ENCODE measurements around the gene SMYD4.
A peak's percentile ranks its signal among the peaks of the same experiment; 100 is the strongest.
"Not testable (repeated sequence)": the region's sequence is repeated elsewhere in the genome, so short reads cannot be mapped to it uniquely, and the experiment has no call there.

SMYD4 gene

GRCh38 chr17:1829592-1830257 lies at the start of gene SMYD4, which contains the start of gene RPA1:
SMYD4 (minus strand) TSS chr17:1829902; CDS start chr17:1827994, 1,908 bp downstream.
RPA1 (plus strand) TSS chr17:1830005; CDS start chr17:1830094, 89 bp downstream.
- DNase-seq = peak; percentile 91

GRCh38 chr17:1878419-1879121 lies 48.9 kb upstream of the SMYD4 start:
- no peak for DNase-seq

- no peak for DNase-seq
These were observed 45.9 kb upstream of the SMYD4 start for GRCh38 chr17:1875597-1875996.

- no peak for DNase-seq
These were observed 43.7 kb upstream of the SMYD4 start for GRCh38 chr17:1873418-1873817.

GRCh38 chr17:1872976-1873375 lies 43.3 kb upstream of the SMYD4 start:
- DNase-seq = no peak

- no peak for DNase-seq
These were observed 42.6 kb upstream of the SMYD4 start for GRCh38 chr17:1872254-1872653.

- DNase-seq = no peak
These were observed 42.1 kb upstream of the SMYD4 start for GRCh38 chr17:1871756-1872155.

- DNase-seq = no peak
These were observed 40.9 kb upstream of the SMYD4 start for GRCh38 chr17:1870592-1870991.

GRCh38 chr17:1868090-1868489 lies 38.4 kb upstream of the SMYD4 start:
- no peak for DNase-seq

- DNase-seq = no peak
These were observed 37.6 kb upstream of the SMYD4 start for GRCh38 chr17:1867307-1867706.

- no peak for DNase-seq
These were observed 35.7 kb upstream of the SMYD4 start for GRCh38 chr17:1865252-1866037.

GRCh38 chr17:1861391-1862010 lies 31.8 kb upstream of the SMYD4 start:
- DNase-seq = no peak

- no peak for DNase-seq
These were observed 31.3 kb upstream of the SMYD4 start for GRCh38 chr17:1860978-1861377.

- DNase-seq = not testable (repeated sequence)
These were observed 26.8 kb upstream of the SMYD4 start for GRCh38 chr17:1856462-1856861.

GRCh38 chr17:1853698-1854097 lies 24.0 kb upstream of the SMYD4 start:
- DNase-seq = no peak

- DNase-seq = no peak
These were observed 22.6 kb upstream of the SMYD4 start for GRCh38 chr17:1852327-1852726.

- DNase-seq = no peak
These were observed 17.5 kb upstream of the SMYD4 start for GRCh38 chr17:1847191-1847590.

GRCh38 chr17:1843947-1844346 lies 14.2 kb upstream of the SMYD4 start:
- no peak for DNase-seq

GRCh38 chr17:1839516-1839915 lies 9.8 kb upstream of the SMYD4 start:
- DNase-seq = no peak

GRCh38 chr17:1834380-1835149 lies 4.9 kb upstream of the SMYD4 start:
- no peak for DNase-seq

- DNase-seq = no peak
These were observed 586 bp upstream of the SMYD4 start for GRCh38 chr17:1830288-1830687.

- no peak for DNase-seq
These were observed 498 bp downstream of the SMYD4 start for GRCh38 chr17:1829216-1829591.
